Measurements from ENCODE around the gene SENP1.

The SENP1 gene

DNA sequence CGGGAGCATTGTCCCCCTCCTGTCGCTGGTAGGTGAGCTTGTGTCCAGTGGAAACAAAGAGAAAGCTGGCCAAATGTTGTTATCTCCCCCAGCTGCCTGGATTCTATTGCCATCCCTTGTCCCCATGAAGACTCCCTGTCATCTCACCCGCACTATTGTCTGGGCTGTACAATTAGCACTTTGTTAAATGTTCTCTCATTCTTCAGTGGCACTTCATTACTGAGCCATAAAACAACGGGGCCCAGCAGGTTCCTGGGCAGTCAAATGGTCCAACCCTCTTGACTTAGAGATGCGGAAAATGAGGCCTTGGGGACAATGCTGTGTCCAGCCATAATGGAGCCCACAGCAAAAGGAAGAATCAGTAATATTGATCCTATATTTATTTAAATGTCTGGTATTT, 88.4 kb downstream of the SENP1 start:
- no peak for DNase-seq

DNA sequence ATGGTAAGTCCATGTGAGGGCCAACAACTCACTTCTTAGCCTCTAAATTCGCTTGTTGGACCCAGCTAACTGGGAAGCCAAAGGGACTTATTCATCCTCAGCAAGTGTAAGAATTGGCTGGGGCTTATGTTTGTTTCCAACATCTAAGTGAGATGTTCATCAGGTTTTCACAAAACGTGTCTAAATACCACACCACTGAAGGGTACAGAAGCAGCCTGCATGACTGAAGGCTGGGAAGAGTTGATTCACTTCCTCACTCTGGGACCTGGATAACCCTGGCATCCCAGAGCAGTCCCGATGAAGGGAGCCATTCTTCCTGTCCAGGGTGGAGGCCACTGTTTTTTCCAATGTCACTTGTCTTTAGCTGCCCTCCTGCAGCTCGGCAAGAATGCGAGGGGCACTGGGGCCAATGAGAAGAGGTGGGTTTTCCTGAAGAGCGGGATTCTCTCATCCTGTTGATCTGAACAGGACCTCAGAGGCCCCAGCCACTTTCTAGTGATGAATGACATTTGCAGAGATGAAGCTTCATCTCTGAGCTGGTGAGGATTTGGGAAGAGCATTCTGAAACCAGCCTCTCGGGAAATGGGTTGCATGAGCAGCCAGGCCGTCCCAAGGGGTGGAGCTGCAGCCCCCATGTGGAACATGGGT, 89.4 kb downstream of the SENP1 start:
- no peak for DNase-seq

DNA sequence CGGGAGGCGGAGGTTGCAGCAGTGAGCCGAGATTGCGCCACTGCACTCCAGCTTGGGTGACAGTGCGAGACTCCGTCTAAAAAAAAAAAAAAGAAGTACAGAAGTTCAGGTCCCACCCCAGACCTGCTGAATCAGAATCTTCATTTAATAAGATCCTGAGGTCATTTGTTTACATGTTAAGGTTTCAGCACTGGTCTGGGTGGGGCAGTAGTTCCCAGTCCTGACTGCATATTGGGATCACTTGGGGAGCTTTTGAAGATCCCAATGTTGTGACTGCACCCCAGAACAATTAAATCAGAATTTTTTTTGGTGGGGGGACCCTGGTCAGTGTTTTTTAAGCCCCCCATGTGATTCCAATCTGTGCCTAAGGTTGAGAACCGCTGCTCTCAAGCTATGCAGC, 89.9 kb downstream of the SENP1 start:
- DNase-seq, result no peak

- no peak for DNase-seq
Observed at GRCh38 chr12:48015129-48015528, 90.8 kb downstream of the SENP1 start.

- no peak for DNase-seq
Observed at GRCh38 chr12:48013287-48013686, 92.6 kb downstream of the SENP1 start.

GRCh38 chr12:48012070-48012469, 93.8 kb downstream of the SENP1 start:
- DNase-seq, result no peak

DNA sequence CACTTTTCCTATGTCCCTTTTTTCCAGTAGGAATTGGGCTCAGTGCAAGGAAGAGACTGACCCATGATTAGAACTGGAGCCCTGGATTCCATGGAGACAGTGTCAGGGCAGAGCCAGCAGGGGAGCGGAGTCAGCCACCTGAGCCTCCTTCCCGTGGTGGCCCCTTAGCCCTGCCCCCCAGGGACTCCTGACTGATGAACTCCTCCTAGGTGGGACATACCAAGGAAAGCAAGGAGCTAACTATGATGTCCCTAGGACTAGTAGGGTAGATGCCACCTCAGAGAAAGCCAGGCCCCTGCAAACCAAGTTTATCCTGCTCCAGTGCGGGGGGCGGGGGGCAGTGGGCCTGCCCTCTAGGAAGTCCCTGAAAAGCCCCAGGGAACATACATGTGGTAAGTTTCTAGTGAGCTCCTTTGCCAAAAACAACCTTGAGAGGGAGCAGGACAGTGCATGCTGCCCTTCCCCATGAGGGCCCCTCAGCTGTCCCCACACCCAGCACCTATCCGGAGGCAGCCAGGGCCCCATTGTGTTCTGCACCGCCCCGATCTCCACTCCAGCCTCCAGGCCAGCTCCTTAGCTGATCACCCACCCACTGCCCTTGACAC, 95.4 kb downstream of the SENP1 start:
- DNase-seq, result no peak

DNA sequence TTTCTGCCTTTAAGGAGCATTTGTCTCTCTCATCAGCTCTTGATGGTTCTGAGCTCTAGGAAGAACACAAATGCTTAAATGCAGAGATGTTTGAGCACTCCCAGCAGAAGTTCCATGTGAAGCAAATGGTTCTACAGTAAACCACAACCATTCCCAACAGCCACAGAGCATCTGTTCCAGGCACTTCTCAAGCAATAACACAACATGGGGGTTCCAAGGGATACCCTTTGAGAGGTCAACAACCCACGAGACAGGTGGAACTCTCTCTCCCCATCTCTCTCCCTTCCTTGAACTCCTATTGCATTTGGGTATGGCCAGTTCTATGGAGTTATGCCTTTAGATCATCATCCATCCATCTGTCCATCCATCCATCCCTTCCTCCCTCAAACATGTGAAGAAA, 96.4 kb downstream of the SENP1 start:
- no peak for DNase-seq

DNA sequence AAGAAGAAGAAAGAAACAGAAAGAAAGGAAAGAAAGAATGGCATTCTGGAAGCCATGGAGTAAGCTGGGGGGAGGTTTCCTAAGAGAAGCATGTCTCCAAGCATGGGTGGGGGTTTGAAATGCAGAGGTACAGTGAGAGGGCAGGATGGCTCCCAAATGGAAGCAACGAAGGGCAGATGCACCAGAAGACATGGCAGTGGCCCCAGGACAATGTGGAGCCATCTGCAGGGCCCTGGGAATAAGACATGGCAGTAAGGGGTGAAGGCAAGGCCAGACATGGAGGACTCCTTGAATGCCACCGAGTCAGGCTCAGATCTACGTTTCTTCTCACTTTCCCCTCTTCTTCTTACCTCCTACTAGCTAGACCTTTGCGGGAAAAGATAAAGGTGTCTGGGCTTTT, 96.9 kb downstream of the SENP1 start:
- no peak for DNase-seq

GRCh38 chr12:48008349-48008748, 97.5 kb downstream of the SENP1 start:
- DNase-seq, result no peak

- DNase-seq, result no peak
Observed at GRCh38 chr12:48007206-48007605, 98.7 kb downstream of the SENP1 start.

DNA sequence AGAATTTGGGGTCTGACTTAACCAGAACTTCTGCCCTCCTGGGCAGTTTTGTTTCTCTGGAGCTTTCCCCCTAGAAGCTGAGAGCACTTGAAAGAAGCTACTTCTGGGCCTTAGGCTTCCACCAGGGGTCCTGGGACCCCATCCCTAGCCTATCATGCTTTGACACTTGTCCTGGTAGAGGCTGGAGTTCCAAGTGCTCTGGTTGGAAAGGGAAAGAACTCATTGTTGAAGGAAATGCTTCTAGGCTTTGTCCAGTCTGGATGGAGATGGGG, 100.2 kb downstream of the SENP1 start:
- DNase-seq, result no peak

DNA sequence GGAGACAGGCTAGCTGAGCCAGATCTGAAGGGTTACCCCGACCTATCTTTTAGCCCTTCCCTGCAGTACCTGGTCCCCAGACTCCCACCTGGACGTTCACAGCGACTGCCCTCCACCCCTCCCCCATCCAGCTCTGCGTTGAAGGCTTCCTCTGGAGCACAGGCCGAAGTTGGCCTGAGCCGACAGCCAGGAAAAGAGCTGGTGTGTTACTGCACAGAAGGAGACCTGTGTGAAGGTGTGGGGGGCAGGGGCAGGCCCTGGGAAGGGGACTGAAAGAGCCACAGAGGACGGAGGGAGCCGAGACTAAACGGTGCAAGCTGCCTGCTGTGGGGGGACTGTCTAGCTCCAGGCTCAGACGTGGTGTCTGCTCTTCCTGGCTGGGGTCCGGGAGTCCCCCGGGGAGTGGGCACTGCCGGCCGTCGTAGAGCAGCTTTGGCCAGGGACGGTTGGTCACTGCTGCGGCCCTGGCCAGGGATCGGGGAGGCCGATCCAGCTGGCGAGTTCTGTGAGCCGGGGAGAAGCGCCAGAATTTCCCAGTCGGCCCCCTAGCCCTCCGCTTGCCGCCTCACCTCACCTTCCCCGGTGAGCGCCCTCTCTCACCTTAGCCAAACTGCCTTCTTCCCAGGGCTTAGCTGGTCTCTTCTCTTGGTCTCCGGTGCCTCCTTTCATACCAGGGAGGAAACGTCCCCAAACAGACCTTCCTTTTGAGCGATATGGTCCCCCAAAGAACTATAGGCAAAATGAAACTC, 100.7 kb downstream of the SENP1 start:
- no peak for DNase-seq

DNA sequence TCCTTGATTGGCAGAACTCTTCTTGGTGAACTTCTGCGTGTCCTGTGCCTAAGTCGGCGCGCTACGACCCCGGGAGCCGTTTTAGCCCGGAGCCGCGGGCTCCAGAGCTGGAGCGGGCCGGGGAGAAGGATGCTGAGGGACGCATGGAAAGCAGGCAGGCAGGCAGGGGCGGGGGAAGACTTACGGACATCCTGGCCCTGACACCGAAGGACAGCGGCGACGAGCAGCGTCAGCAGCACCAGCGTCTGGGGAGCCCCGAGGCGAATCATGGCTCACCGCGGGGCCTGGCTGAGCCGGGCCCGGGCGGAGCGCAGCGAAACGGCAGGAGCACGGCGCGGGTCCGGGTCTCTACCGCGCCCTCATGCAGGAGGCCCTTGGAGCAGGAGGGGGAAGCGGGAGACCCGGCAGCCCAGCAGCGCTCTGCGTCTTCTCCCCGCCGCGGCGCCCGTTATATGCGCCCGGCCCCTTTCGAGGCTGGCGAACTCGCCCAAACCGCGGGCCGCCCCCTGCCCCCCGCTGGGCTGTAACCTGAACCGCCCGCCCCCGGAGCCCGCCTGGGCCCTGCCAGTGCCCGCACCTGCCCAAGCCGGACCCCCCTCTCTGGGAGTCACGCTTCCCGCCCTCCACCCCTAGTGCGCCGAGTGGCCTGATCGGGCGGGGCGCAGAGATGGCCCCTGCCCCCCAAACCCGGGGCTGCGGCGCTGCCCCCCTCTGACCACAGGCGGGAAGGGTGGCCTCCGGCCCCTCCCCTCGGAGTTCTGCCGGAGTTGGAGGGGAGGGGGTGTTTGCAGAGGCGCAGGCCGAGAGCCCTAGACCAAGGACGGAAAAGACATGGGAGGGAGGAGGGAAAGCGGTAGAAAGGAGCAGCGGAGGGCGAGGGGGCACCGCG, 101.6 kb downstream of the SENP1 start, which contains the start of gene COL2A1:
Gene COL2A1, minus strand, starts transcription at position 424 of the 889 bp plus-strand sequence. Its CDS starts 155 bp downstream, at position 269.
- DNase-seq, result no peak

DNA sequence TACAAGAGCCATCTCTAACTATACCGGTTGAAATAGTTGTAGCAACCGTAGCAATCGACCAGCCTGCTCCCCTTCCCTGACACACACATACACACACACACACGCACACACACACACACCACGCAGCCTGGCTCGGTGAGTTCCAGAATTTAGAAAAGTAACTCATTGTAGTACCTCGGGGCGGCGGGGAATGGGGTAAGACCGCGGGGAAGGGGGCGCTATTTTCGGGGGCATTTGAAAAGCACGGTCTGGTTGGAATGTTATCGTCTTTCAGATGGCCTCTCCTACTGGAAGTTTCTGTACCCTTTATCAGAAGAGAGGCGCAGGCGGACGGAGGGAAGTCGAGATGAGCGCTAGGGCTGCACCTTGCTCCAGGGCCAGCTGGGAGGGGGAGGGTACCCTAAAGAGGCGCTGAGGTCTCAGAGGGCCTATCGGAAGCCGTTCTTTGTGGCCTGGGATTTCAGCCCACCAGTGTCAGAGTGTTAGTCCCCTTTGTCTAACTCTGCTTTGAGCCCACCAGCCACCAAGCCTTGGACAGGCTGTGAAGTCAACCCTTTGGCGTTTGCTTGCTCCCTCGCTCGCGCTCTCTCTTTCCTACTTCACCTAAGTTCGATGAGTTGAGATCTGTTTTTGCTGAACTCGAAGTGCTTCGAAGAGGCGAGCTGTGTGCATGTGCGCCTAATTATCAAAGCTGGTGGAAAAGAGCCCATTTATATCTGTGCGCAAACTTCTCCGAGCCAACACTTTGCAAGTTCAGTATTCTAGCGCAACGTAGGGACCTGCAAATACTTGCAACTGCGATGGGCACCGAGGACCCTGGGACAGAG, 102.4 kb downstream of the SENP1 start:
- no peak for DNase-seq

DNA sequence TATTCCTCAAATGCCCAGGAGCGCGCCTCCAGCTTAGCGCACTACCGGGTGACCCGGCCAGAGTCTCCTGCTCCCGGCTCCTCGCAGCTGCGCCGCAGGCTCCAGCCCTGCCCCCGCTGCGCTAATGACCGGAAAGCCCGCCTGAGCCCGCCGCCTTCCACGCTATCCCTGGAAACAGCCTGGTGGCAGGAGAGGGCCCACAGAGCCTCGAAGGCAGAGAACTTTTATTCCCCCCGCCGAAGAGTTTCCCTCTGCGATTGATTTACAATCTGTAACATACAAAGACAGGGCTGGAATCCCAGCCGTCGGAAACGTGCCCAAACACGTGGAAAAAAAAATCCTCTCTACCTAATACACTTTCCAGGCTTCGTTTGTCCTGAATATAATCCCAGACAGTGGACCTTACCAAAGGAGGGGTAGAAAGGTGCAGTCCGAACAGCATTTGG, 103.1 kb downstream of the SENP1 start:
- peak; percentile 14 for DNase-seq

DNA sequence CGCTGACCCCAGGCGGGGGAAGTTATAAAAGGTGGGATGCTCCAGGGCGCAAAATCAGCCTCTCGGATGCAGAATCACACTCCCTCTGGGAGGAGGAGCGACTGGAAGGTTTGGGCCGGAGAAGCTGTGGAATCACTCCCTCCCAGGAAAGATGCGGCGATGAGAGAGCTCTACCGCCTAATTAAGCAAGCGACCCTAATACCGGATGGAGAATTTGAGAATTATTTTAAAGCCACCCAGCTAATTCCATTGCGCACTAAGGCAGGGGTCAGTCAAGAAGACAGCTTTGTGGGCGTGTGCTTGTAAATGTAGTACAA, 103.5 kb downstream of the SENP1 start:
- no peak for DNase-seq

GRCh38 chr12:48001505-48002413, 104.1 kb downstream of the SENP1 start:
- peak; percentile 28 for DNase-seq

DNA sequence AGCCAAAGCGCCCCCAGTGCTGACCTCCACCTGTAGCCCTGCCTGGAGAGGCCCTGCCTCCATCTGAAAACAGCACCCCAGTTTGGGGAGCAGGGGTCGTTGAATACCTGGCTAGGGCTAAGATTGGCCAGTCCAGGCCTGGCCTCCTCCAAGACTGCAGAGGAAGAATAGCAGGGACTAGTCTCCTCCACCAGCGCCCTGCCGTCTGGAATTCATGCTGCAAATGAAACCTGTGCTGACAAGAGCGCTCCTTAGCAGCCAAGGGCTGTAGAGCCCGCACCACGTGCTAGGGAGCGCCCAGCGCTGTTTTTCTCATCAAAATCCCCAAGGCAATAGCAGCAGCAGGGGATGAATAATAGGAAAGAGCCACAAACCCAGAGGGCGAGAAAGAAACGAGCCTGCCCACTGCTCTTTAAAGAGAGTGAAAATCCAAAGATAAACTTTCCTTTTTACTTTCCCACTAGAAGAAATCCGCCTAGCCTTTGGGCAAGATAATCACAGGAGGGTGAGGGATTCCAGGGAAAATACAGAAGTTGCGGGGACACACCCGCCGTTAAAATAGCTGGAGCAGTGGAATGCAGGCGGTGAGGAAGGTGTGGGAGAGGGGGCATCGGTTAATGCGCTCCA, 104.9 kb downstream of the SENP1 start:
- peak; percentile 53 for DNase-seq

GRCh38 chr12:47999816-48000215, 106.1 kb downstream of the SENP1 start:
- DNase-seq, result no peak

DNA sequence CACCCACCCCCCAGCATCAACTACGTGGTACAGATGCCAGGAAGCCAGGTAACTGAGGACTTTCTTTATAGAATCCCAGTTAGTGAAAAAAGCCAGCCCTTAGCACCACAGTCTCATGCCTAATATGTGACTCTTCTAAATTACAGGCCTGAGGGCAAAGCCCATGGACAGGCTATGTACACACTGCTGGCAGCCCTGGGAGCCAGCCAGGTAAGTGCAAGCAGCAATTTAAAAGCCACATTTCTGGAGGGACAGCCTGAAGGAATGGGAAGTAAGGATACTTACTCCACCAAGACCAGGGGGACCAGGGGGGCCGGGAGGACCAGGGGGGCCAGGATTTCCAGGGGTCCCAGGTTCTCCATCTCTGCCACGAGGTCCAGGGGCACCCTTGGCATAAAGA, 108.6 kb downstream of the SENP1 start:
- DNase-seq, result no peak
